ENCODE measurements around the gene SLC41A3.

The SLC41A3 gene

GRCh38 chr3:126103121-126104027, 19.4 kb upstream of the SLC41A3 start:
- CTCF ChIA-PET: no interaction called here
- POLR2A ChIA-PET: no interaction called here

More at GRCh38 chr3:126103121-126104027, 19.4 kb upstream of the SLC41A3 start:
- Histone ChIP-seq H3K4me3 (ENCODE audit: low read depth, low read length) (no peak overlapping the region), H3K9me3 (ENCODE audit: control insufficient read depth, insufficient read depth, low read depth, low read length) (no peaks in the 10 kb centered on the region), H3K27ac (ENCODE audit: extremely low read depth, low read depth, low read length) (no peak overlapping the region), H3K4me1 (ENCODE audit: control insufficient read depth, insufficient read depth, low read length) (no peaks in the 10 kb centered on the region), H3K36me3 (ENCODE audit: control insufficient read depth in 2 of 2, insufficient read depth in 1 of 2, low read length in 2 of 2) (no peaks in the 10 kb centered on the region)
- no peak for TF ChIP-seq BCL11A (tag by site-specific recombination; IDR thresholded peaks at IDR 0.05; ENCODE audit: low read depth)
- no peak for TF ChIP-seq OSR2 (tag by site-specific recombination; IDR thresholded peaks at IDR 0.05)
- no peak for TF ChIP-seq ZNF623 (tag by site-specific recombination; IDR thresholded peaks at IDR 0.05)
- no peak for TF ChIP-seq ZIC2 (tag by site-specific recombination; IDR thresholded peaks at IDR 0.05)
- TF ChIP-seq REST (tag by site-specific recombination; IDR thresholded peaks at IDR 0.05): no peak
- TF ChIP-seq ZNF19 (tag by site-specific recombination; IDR thresholded peaks at IDR 0.05; ENCODE audit: low read depth): no peak
- TF ChIP-seq ZBTB44 (tag by site-specific recombination; IDR thresholded peaks at IDR 0.05): no peak
- no peak for TF ChIP-seq GLI2 (tag by site-specific recombination; IDR thresholded peaks at IDR 0.05; ENCODE audit: borderline replicate concordance, low read depth)
- TF ChIP-seq GLI4 (tag by site-specific recombination; IDR thresholded peaks at IDR 0.05): no peak
- TF ChIP-seq ZNF138 (tag by site-specific recombination; IDR thresholded peaks at IDR 0.05; ENCODE audit: borderline replicate concordance): no peak
- TF ChIP-seq ZNF560 (tag by site-specific recombination; IDR thresholded peaks at IDR 0.05; ENCODE audit: borderline replicate concordance): no peak
- no peak for TF ChIP-seq ZNF350 (tag by site-specific recombination; IDR thresholded peaks at IDR 0.05)
- TF ChIP-seq ZNF341 (tag by site-specific recombination; IDR thresholded peaks at IDR 0.05; ENCODE audit: low read depth): no peak
- no peak for TF ChIP-seq ZNF624 (tag by site-specific recombination; IDR thresholded peaks at IDR 0.05)
- TF ChIP-seq ZNF132 (tag by site-specific recombination; IDR thresholded peaks at IDR 0.05; ENCODE audit: borderline replicate concordance): no peak
- no peak for TF ChIP-seq ZBTB11 (tag by site-specific recombination; conservative IDR thresholded peaks at IDR 0.05; ENCODE audit: low read depth)
- TF ChIP-seq ZFP37 (tag by site-specific recombination; IDR thresholded peaks at IDR 0.05): no peak
- no peak for TF ChIP-seq ZSCAN5A (tag by site-specific recombination; IDR thresholded peaks at IDR 0.05)

Data from HEK293 (cell line).